Right ventricle myocardium inferior (tissue), 1 donor: ENCODE measurements around the gene ABCB4. TPM values are rescaled to one million over a fixed set of nuclear protein-coding genes. Genes with fewer than 3 reads are reported as not detected.

Source experiments
- ATAC-seq: fragments of 200-7000 bp; cut with Tn5 transposase; one replicate; pipeline ENCODE4 v1.9.1; 2020; ENCODE audit warnings: mild to moderate bottlenecking, moderate library complexity
- DNase-seq: peaks from one replicate; pipeline ENCODE4 v3.0.0; 2021; ENCODE audit errors: missing footprints
- intact Hi-C: fragments of 100-400 bp; cut with DNase I; formaldehyde crosslinking; loops from one replicate; pipeline ENCODE4 v1.11.0; 2022
- long read RNA-seq: library from polyadenylated mRNA; unstranded; transcript quantifications from one replicate; pipeline ENCODE4 v2.0.0, GENCODE V29; 2021
- total RNA-seq: library from RNA; stranded (reverse); fragmentation: NEBNext Ultra II Directional; extraction: Animal tissue kit (Norgen Biotek cat#: 25700); gene quantifications from one replicate; pipeline ENCODE4 v1.2.1, GENCODE V29; 2021
- donor health status: DM: no; HTN: yes; CAD: no; lungs with severe emphysema.

Gene ABCB4
- total RNA-seq: 4.4 TPM
- long read RNA-seq, partial matches to known transcripts: 1 of 3 reads
- long read RNA-seq, other reads (novel, unspliced or antisense): 1 of 3 reads

DNA sequence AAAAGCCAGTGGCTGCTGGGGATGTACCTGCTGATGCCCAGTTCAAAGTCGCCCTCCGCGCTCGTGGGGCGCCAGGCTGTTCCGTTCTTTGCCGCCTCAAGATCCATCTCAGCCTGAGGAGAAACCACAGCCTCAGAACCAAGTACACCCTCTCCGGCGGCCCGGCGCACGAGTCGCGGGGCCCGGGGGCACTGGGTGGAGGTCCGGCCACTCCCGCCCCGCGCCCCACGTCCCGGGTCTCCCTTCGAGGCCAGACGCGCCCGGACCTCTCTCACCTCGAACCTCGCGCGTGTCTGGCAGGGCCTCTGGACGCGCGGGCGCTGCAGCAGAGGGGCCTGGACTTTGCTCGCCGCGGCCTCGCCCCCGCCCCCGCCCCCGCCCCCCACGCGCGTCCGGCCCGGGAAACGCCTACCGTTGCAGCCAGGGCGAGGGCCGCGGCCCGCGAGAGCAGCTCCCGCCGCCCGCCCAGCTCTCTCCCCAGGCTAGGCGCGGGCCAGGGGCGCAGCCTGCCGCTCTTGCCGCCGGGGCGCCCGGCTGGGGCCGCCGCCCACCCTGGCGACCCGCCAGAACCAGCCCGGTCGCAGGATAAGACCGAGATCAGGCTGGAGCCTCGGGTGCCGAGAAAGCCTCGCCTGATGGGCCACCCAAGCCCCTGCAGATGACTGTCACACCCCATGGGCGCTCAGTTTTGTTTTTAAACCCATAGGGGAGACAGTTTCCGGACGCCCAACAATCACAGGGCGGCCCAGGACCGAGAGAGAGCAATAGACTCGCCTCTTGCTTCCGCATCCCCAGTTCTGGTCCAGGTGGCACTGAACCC, at the start of gene ABCB4:
ABCB4 (minus strand) TSS at position 322 of the 820 bp plus-strand sequence; CDS start at position 107, 215 bp downstream.
- ATAC-seq (peak; percentile 58), DNase-seq (peak; percentile 64)
- intact Hi-C loops: no loop called here

DNA sequence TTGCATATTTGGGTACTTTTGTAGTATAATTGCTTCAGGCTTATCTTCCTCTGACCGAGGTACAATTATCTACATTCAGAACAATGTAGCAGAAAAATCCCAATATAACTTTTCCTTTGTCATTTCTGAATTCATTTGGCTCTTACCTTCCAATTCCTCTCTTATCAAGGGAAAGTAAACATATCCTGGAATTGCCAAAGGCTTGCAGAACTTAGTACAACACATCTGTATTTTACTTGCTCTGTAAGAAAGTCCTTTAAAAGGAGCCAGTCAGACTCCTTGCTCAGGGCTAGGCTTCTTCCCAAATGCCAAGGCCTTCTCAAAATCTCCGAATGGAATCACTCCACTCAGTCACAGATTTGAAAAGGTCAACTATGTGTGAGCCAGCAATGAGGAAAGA, 43.3 kb upstream of the ABCB4 start:
- DNase-seq (no peak), ATAC-seq (no peak)
- intact Hi-C loops: no loop called here

DNA sequence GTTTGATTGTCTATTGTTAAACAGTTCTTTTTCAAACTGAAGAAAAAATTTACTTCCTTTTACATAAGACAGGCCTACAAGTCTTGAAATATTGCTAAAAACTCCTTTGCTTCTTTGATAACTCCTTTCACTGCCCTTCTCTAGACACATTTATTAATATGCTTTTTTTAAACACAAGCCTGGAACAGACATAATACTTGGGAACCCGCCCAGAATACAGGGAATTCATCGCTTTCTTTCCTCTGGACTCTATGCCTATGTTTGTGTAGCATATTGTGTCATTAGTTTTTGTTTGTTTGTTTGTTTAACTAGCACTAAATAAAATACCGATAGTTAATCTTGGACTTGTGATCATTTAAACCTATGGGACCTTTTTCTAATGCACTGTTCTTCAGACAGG, 42.4 kb upstream of the ABCB4 start:
- DNase-seq (no peak), ATAC-seq (no peak)
- intact Hi-C loops: no loop called here

DNA sequence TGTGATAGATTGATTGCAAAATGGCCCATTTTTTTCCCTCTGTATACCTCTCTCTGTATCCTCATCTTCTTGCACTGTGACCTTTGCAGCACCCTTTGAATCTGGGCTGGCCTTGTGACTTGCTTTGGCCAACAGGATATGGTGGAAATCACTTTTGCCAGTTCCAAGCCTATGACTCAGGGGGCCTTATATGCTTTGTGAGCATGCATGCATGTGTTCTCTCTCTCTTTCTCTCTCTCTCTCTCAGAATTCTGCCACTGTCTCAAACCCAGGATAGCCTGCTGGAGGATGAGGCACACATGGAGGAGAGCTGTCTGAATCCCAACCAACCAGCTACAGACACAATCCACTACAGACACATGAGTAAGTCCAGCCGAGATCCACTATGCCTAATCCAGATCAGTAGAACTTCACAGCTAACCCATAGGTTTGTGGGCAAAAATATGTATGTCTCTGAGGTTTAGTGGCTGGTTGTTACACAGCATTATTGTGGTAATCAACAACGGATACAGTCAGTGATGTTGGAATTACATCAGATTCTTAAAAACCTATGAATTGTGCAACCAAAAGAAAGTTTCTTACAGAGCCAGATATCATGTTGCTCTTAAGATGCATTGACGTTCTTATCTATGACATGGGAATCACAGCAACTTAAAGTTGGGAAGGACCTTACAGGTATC, 41.8 kb upstream of the ABCB4 start:
- DNase-seq (no peak), ATAC-seq (no peak)
- intact Hi-C loops: no loop called here

DNA sequence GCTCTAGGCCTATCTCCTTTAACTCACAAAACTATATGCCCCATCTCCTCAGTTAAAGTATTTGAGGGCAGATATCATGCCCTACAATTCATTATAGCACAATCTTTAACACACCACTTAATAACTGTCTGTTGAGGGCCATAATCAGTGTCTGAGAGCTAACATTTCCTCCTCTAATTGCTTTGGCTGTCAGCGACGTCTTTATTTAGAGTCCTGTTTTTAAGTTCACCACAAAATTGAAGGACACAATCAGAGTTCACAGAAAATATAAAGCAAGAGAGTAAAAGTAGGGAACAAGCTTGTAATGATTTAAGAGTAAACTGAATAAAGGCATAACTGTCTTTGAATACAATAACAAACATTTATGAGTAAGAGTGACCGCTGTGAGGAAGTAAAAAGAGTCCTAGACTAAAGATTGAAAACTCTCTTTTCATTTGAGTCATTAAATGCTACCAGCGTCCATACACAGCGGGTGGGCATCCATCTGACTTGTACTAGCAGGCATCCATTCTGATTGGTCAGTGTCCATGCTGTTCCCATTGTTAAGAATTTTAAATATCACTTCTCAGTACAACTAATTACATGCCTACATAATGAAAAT, 38.4 kb upstream of the ABCB4 start:
- ATAC-seq (no peak), DNase-seq (no peak)
- intact Hi-C loops: no loop called here

DNA sequence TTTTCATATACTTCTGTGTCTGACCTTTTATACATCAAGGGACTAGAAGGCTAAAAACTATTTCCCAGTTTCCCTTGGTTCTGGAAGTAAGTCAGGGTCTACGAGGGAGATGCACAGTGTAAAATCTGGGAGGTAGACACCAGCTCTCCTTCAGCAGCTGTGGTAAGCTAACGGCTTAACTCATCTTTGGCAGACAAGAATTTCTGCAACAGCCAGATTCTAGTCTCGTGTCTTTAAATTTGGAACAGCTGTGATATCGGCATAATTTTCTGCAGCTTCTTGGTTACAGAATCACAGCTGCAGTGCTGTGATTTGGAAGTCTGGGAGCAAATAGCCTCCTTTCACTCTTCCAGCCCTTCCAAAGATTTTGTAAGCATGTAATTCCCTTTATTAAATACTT, 37.4 kb upstream of the ABCB4 start:
- no peak for ATAC-seq
- no peak for DNase-seq
- intact Hi-C loops: no loop called here

DNA sequence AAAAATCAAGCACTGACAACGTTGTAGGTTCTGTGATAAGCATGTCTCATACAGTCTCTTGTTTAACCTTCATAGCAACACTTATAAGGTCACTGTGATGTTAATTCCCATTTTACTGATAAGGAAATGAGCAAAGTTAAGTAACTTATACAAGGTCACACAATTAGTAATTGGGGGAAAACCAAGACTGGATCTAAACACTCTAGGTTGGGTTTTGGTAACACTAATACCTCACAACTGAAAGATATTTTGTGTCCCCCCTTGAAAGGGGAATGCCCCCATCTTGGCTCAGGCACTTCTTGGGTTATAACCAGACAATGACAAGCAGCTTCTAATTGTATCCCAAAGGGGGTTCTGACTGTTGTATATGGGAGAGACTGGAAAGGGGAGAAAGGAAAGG, 36.0 kb upstream of the ABCB4 start:
- ATAC-seq (no peak), DNase-seq (no peak)
- intact Hi-C loops: no loop called here

DNA sequence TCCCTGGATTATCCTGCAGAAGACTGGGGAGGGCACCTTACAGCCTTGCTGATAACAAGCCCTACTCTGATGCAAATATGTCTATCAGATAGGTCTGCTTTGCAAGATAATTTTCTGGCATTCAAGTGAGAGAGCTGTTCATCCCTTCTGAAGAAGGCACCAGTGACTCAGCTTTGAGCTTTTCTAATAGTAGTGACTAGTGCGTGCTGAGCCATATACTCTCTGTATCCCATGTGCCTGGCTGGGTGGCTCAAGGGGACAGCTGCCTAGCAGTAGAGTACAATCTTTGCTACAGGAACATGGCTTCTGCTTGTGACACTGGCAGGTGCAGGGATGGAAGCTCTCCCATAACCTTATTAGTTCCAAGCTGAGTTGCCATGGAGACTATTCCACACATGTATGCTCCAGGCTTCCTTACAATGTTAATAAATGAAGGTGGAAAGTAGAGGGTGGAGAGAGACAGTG, 35.0 kb upstream of the ABCB4 start:
- intact Hi-C loops: no loop called here
- ATAC-seq (no peak), DNase-seq (no peak)

DNA sequence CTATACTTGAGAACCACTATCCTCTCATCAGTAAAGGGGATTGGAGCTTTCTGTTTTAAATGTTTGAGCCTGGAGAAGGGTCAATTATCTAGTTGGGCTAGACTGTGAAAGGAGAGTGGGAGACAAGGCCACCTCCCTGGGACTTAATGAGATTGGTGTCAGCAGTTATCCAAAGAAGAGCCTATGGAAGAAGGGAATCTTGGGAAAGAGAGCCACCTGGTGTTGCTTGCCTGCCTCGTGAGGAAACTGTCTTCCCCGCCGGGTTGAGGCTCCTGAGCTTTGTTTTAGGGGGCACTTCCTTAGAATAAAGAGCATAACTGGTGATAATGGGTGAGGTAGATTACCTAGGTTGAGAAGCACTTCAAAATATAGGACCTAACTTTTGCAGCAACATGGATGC, 32.0 kb upstream of the ABCB4 start:
- no peak for ATAC-seq

DNA sequence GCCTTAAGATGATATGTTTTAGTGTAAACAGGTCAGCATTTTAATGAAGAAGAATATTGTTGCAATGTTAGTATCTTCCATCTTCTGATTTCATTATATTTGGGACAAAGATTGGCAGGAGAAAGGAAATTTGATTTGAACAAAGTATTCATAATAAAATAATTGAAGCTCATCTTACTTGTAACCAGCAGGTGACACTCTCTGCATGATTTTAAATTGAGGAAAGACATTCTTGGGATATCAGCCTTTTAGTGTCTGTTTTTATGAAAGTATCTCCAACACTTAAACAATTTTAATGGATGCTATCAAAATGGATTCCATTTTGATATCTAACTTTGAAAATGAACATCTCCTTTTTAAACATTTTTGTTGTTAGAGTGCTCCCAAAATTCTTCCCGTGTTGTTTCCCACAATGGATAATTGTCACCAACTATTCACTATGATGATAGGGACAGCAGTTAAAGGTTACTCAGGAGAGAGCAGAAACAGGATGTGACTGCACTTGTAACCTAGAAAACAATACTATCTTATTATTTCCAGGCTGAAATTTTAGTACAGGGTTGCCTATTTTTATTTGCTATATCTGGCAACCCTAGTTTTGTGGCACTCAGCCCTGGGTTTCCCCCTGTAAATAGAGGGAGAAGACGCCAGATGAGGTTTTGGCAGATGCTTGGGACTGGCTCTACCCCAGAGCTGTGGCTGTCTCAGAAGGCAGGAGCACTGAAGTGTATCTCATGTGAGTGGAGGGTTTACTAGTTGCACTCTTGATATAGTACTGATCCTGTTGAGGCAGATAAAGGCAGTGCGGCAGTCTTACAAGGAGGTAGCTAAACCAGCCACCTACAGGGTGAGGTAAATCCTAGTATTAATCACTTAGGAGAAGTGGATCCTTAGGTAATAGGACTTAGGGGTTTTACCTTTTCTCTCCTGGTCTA, 31.0 kb upstream of the ABCB4 start:
- intact Hi-C loops: loop anchor here (2.0 kb wide), 1 partner anchor 380 kb away; no protein-coding TSS in a partner anchor
- ATAC-seq: no peak

More for the DNA sequence above, 32.0 kb upstream of the ABCB4 start:
- intact Hi-C loops: loop anchor here (2.0 kb wide), 1 partner anchor 379 kb away; no protein-coding TSS in a partner anchor
- no peak for DNase-seq

DNA sequence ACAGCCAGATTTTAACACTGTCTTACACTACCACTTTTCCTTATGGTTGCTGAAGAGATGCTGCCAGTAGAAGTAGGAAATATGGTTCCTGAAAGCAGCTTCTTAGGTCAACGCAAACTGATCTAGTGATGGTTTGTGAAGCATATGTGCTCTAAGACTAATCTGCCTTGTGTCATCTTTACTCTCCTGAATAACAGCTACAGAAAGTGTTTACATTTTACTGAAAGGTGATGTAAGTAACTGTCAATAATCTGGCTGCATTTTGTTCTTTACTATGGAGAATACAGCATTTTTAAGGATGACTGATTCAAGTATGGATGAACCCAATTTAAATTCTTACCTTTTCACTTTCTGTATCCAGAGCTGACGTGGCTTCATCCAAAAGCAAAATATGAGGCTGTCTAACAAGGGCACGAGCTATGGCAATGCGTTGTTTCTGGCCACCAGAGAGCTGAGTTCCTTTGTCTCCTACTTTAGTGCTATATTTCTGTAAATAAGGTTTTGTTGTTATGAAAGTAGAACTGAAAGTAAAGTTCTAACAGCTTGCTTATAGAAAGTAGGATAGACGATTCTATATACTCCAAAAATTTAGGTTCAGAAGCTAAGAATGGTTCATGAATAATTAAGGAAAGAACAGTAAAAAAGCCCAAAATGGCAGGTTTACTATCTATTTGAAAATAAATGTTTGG, 30.2 kb upstream of the ABCB4 start:
- DNase-seq (no peak), ATAC-seq (no peak)
- intact Hi-C loops: loop anchor here (2.0 kb wide), 1 partner anchor 381 kb away; no protein-coding TSS in a partner anchor

More for the DNA sequence above, 31.0 kb upstream of the ABCB4 start:
- no peak for DNase-seq

DNA sequence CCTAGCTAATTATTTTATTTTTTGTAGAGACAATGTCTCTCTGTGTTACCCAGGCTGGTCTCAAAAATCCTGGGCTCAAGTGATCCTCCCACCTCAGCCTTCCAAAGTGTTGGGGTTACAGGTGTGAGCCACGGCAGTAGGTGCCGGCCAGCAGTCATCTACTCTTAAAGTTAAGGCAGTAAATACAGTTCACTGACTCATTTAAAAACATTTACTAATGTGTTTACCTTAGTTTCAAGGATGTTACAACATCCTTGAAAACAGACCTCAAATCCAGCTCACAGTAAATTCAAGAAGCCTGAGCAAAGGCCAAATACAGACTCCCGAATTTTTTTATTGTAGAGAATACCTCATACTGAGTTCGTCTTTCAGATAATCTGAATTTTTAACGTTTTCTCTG, 29.6 kb upstream of the ABCB4 start:
- intact Hi-C loops: no loop called here
- DNase-seq (no peak), ATAC-seq (no peak)

DNA sequence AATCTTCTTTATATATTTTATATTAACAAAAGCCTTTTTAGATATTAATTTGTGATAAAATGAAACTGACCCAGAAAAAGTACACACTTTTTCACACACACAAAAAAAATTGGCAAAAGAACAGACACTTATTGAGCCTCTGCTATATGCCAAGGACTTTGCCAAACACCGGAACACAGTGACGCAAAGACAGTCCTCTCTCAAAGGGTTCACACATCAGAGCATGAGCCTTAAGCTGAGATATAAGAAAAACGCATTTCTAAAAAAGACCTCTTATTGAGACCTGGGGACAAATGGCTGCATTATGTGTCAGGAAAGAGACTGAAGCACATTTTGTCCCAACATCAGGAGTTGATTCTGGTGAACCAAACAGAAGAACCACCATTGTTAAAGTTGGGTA, 24.0 kb upstream of the ABCB4 start:
- DNase-seq: no peak
- intact Hi-C loops: no loop called here
- no peak for ATAC-seq

DNA sequence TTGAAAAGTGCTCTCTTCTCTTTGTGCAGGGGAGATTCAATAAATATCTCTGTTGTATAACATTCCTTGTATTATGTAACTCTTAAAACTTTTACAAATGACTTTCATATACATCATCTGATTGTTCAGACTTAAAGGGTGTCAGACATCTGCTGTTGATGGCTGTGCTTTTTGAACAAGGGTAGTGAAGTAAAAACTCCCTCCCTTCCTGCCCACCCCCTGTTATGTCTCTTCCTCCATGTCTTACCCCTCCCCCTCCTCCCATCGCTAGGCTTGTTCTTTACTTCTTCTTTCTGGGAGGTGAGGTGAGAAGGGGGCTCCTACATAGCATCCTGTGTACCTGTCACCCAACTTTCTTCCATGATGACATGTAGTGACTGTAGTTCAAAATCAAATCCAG, 23.4 kb upstream of the ABCB4 start:
- DNase-seq (no peak), ATAC-seq (no peak)
- intact Hi-C loops: no loop called here

DNA sequence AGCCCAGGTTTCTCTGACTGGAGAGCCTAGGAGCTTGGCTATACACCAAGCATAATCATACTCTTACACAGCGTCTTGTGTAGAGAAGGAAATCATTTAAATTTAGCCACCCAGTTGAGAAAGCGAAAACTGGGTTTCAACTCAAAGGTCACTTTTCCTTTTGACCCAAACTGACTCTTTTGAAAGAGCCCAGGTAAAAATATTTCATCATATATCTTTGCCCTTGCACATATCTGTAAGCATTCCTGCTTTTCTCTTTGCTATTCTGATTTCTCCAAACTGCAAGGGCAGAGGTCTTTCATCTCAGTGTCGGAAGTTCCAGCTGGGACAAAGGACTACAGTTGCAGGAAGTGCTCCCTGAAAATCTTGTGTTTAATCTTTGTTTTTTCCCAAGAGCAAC, 22.0 kb upstream of the ABCB4 start:
- DNase-seq (no peak), ATAC-seq (no peak)
- intact Hi-C loops: no loop called here

DNA sequence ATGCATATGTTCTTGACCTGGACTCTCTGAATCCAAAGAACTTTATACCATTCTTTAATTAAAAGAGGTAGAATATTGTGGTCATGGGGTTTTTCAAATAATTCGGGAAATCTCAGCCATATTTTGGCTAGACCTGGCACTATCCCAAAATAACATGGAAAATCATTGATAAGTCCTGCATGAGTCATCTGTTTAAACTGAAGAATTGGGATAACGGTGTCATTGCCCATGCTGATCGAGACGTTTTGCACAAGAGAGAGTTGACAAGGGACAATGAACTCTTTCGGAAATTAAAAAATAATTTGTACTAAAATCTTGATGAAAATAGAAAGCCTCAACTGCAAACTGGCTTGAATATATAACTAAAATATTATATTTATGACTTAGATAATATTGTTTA, 19.9 kb upstream of the ABCB4 start:
- no peak for DNase-seq
- intact Hi-C loops: no loop called here
- ATAC-seq: no peak

DNA sequence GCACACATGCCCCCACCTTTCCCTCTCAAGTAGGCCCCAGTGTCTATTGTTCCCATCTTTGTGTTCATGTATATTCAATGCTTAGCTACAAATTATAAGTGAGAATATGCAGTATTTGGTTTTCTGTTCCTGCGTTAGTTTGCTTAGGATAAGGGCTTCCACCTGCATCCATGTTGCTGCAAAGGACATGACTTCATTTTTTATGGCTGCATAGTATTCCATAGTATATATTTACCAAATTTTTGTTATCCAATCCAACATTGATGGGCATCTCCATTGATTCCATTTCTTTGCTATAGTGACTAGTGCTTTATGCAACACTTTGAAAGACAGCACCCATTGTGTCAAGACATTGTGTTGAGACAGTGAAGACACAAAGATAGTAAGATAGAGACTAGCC, 19.0 kb upstream of the ABCB4 start:
- ATAC-seq (no peak), DNase-seq (no peak)
- intact Hi-C loops: no loop called here

DNA sequence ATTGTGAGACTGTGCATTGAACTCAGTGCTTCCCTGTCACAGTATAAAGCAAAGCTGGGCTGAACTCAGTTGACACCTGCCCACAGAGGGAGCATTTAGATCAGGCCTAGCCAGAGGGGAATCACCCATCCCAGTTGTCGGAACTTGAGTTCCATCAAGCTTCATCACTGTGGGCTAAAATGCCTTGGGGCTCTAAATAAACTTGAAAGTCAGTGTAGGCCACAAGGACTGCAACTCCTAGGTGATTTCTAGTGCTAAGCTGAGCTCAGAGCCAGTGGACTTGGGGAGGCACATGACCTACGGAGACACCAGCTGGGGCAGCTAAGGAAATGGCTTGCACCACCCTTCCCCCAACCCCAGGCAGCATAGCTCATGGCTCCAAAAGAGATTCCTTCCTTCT, 7.7 kb upstream of the ABCB4 start:
- DNase-seq (no peak), ATAC-seq (no peak)
- intact Hi-C loops: no loop called here
